PFSK-1 (cell line): ENCODE measurements around the gene IRF5.

ENCODE experiments used
- POLR2AphosphoS5 ChIP-seq: IDR thresholded peaks from 2 replicates; pipeline ENCODE4 v1.6.1; 2012; ENCODE audit warnings: low read depth, mild to moderate bottlenecking, control low read depth, low read length, moderate library complexity
- REST ChIP-seq, 2 experiments: IDR thresholded peaks; 2 replicates each; pipeline versions ENCODE4 v1.6.1 to v1.8.0; 2011 to 2012; ENCODE audit warnings: low read depth in 2 of 2, low read length in 2 of 2, control low read depth in 1 of 2, inconsistent platforms in 1 of 2, mild to moderate bottlenecking in 1 of 2, moderate library complexity in 1 of 2; ENCODE audit not compliant: insufficient read depth in 1 of 2
- SIN3A ChIP-seq: IDR thresholded peaks from 2 replicates; pipeline ENCODE4 v1.6.1; 2012; ENCODE audit warnings: mild to moderate bottlenecking, low read length, moderate library complexity, borderline replicate concordance; ENCODE audit not compliant: insufficient read depth

DNA sequence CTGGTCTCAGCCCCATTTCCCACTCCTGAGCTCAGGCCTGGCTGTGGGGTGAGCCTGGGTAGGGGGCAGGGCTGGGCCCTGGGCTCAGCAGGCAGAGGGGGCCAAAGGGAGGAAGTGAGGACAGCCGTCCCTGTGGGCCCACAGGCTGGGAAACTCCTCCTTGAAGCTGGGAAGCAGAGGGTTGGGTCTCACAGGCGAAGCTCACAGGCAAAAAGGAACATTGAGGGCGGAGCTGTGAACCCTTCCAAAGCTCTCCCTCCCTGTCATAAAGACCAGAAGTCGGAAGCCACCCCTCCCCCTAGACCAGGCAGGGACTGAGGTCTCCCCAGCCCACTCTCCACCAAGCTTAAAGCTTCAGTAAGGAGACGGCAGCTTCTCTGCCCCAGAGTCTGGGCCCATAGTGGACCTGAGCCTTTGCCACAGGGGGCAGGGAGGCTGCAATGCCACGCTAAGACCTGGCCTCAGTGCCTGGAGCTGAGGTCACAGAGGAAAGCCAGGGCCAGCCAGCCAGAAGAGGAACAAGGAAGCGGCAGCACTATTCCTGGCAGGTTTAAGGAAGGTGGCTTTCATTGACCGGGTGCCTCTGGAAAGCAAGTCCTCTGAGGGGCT, 26.2 kb upstream of the IRF5 start:
- TF ChIP-seq POLR2AphosphoS5 = no peak
- TF ChIP-seq SIN3A = no peak
- no peak for TF ChIP-seq REST (IDR thresholded peaks at IDR 0.05; ENCODE audit: insufficient read depth in 1 of 2, low read depth in 2 of 2, low read length in 2 of 2)
